AG08395 (cell line): ENCODE results near the gene TBXAS1.

Experiments
- DNase-seq: peaks from one replicate; pipeline ENCODE4 v3.0.0; 2012; ENCODE audit warnings: mixed read lengths, low spot score

Gene TBXAS1

DNA sequence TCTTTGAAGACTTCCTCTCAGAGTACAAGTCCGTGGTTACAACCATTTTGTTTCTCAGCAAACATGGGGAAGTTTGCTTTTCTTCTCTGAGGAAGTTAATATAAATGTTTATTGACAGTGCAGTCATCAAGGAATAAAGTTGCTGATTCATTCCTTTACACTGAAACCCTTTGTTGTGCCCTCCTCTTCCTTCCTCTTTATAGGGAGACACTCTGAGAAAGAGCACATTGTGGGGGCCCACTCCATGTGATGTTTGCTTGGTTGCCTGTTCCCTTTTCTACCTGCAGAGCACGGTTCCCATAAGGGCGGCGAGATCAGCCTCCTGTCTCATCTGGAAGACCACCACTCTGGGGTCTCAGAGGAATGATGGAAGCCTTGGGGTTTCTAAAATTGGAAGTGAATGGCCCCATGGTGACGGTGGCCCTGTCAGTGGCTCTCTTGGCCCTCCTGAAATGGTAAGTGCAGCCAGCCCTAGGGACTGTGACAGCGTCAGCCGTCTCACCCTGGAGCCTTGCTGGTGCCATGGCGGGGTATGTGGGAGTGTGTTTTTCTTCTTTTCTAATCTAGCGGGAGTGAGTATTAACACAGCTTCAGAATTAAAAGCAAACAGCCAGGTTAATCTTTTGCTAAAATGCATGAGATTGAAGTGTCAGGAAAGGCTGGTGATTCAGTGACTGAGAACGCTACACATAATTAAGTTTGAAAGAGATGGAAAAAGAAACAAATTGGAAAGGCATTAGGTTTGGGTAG is at the start of gene TBXAS1:
TSS of gene TBXAS1 (plus strand) at position 240 of the 750 bp plus-strand sequence. CDS start at position 367, 127 bp downstream.
- DNase-seq: no peak

DNA sequence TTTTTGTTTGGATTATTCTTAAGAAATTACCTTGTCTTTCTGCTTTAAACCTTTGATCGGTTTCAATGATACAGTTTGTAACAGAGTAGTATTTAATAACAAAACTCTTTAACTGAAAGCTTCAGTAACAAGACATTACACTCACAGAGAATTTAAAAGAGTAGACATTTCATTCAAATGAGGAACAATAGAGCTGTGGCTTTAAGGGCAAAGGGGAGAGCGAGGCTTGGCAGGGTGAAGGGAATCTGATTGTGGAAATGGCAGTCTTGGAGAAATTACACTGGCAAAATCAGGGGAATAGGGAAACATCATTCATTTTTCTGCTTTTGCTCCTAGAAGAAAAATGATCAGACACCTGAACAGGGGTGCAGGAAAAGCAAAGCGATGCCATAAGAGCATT is 46.1 kb upstream of the TBXAS1 start:
- DNase-seq: no peak

DNA sequence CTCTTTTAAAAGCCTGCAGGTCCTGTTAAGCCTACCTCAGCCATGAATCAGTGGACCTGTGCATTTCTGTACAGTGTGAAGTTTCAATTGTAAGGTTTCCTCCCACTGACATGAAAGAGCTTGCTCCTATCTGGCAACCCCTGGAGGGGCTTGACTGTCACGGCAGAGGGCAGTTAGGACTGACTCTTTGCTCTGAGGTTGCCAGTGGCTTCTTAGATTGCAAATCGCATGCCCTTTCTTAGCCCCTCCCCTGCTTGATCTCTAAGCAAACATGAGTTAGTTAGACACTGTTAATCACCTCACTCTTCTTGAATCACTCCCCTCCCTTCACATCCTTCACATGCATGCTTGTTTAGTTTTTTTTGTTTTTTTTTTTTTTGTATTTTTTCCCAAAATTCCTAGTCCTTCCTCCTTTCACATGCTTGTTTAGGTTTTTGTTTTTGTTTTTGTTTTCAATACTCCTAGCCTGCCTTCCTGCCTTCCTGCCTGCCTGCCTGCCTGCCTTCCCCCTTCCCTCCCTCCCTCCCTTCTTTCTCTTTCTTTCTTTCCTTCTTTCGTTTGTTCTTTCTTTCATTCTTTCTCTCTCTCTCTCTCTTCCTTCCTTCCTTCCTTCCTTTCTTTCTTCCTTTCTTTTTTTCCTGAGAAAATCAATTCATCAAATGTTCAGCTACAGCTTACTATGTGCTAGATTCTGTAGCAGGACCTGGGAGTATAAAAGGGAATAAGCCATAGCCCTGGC is 45.2 kb upstream of the TBXAS1 start:
- no peak for DNase-seq

DNA sequence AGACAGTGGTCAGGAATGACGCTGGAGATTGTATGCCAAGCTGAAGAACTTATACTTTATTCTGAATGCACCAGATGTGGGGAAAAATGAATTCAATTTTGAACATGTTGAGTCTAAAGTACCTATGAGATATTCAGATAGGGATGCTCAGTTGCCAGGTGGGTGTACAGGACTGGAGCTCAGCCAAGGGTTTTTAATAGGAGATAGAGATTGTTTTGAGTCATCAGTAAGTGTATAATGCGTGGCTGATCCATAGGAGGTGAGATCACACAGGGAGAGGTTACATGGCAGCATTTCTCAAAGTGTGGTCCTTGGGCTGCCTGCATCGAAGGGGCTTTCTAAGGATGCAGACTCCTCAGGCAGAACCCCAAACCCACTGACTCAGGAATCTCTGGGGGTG is 44.4 kb upstream of the TBXAS1 start:
- no peak for DNase-seq

DNA sequence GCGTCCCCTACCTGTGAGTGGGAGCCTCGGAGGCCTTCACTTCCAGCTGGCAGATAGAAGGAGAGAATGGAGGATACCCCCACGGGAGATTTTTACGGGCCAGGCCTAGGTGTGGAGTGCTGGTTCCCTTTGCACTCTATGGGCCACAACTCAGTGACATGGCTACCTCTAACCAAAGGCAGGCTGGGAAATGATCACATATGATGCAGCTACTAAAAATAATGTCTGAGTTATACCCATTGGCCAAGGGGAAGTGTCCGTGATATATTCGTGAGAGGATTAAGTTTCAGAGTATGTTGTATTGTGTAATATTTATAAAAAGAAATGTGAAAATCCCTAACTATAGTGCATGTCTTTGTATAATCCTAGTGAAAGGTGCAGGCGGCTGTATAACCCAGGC is 37.7 kb upstream of the TBXAS1 start:
- no peak for DNase-seq

DNA sequence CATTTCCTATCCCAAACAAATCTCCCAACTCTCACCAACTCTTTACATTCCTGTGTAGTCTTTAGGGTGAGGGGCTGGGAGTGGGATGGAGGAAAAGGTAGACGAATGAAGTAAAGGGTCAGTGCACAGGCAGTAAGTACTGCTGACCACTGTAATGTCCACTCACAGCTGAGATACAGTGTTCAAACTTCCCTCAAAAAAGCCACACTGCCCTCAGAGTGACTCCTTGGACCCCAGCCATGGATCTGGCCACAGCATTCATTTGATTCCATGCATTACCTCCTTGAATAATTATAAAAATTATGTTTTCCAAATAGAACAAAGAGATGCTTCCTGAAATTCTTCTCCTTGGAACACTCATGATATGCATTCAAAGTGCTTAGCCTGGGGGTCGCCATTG is 31.5 kb upstream of the TBXAS1 start:
- no peak for DNase-seq

DNA sequence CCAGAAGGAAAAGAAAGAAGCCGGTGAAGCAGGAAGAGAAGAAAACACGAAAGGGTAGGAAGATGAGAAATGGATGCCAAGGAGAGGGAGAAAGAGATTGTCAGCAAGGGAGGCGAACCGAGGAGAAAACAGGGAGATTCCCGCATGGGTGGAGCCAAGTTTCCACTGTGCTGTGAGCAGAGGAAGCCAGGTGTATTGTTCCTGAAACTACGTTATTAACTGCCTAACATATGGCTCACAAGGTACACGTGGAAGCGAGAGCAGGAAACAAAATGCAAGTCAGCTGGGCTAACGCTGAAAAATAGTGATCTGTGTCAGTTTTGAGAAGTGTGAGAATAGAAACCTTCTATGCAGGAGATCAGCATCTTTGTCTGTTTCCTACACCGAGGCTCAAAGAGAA is 30.8 kb upstream of the TBXAS1 start:
- no peak for DNase-seq

DNA sequence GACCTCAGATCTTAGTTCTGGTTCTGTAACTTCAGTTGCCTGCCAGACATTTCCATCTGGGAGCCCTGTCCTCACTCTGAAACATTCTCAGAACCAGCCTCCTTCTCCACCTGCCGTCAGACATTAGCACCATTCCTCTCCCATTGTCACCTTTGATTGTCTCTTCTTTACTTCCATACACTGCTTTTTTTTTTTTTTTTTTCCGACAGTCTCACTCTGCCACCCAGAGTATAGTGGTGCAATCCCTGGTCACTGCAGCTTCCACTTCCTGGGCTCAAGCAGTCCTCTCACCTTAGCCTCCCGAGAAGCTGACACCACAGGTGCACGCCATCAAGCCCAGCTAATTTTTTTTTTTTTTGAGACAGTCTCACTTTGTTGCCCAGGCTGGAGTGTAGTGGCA is 30.2 kb upstream of the TBXAS1 start:
- no peak for DNase-seq

DNA sequence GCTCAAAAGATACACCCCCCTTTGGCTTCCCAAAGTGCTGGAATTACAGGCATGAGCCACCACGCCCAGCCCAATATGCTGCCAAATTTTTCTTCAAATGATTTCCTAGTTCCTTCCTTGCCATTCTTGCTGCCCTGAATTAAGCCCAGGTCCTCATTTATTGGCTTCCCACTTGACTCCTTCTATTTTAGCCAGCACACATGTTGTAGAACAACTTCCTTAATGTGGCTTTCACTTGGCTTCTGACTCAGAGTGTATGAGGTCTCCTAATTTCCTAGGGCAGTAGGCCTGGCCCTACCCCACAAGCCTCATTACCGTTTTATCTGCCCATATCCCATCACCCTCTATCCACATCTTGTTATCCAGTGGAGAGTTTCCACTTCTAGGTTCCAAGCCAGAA is 29.5 kb upstream of the TBXAS1 start:
- DNase-seq: no peak

DNA sequence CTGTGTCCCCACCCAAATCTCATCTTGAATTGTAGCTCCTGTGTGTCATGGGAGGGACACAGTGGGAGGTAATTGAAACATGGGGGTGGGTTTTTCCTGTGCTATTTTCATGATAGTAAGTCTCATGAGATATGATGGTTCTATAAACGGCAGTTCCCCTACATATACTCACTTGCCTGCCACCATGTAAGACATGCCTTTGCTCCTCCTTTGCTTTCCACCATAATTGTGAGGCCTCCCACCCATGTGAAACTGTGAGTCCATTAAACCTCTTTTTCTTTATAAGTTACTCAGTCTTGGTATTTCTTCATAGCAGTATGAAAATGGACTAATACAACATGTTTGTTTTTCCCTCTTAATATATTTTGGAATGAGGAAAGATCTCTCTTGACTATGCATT is 24.5 kb upstream of the TBXAS1 start:
- no peak for DNase-seq

DNA sequence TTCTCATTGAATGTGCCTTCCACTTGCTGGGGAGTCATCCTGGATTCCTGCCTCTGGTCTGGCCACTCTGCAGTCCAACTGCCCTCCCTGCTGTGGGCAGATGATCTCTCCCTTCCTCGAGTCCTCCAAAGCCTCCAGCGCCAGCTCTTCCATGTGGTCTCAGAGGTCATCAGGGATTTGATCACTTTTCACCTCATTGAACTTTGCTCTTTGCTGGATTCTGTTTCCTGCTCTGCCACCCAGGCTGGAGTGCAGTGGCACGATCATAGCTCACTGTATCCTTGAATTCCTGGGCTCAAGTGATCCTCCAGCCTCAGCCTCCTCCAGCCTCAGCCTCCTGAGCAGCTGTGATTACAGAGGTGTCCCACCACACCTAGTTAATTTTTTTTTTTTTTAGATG is 22.1 kb upstream of the TBXAS1 start:
- no peak for DNase-seq

DNA sequence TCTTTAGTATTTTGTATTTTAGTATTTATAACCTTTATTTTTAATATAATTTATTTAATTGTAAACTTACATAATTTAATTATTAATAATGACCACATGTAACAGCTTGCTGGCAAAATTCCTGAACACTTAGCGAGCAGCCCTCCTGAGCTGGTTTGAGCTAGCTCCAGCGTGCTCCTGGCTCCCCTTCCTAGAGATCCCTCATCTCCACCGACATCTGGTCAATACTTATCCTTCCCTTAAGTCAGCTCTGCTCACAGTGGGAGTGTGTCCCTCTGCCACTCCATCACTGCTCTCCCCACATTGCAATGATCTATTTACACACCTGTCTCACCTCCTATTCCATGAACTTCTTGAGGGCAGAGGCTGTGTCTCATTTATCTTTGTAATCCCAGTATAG is 20.6 kb upstream of the TBXAS1 start:
- DNase-seq: no peak

DNA sequence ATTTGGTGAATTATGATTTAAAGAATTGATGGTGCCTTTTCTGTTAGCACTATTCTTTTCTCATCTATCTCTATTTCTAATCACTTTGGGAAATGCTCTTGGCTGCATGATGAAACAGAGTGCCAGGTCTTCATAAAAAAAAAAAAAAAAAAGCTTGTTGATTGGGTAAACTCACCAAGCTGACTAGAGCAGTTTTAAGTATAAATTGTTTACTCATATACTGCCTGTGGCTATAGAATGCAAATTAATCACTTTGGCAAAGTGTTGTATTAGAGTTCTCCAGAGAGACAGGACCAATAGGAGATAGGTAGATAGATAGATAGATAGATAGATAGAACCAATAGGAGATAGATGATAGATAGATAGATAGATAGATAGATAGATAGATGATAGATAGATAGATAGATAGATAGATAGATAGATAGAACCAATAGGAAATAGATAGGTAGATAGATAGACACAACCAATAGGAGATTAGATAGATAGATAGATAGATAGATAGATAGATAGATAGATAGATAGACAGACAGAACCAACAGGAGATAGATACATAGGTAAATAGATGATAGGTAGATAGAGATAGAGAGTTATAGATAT is 20.1 kb upstream of the TBXAS1 start:
- no peak for DNase-seq

DNA sequence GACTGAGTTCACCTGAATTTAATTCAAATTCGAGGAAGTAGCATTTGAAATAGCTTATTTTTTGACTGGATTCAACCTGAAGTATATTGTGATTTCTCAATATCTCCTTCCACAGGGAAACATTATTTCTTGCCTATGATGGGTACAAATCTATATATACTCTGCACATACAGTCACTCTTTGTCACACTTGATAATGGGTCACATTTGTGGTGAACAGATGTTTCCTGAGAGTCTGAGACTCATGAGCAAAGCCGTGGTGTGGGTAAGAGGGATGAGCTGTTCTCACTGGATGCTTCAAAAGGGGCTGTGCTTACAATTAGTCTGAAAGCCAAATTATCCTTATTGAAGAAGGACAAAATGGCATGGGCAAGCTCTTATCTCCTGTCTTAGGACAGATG is 18.0 kb upstream of the TBXAS1 start:
- DNase-seq: peak; percentile 52

DNA sequence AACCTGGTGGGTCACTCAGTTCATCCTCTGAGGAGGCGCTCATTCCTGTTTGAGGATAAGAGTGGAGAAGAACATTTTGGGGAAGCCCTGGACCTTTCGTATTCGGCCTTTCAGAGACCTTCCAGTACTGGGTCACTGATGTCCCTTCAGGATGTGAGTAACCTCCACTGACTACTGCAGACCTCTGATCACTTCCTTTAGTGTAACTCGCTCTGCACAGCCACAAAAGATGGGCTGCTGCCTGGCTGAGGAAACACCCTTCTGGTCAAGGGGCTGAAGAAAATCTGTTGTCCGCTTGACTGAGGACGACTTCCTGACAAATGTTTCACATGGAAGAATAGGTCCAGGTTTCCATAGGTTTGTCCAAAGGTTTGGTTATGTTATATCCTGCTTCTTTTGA is 15.9 kb upstream of the TBXAS1 start:
- DNase-seq: no peak

DNA sequence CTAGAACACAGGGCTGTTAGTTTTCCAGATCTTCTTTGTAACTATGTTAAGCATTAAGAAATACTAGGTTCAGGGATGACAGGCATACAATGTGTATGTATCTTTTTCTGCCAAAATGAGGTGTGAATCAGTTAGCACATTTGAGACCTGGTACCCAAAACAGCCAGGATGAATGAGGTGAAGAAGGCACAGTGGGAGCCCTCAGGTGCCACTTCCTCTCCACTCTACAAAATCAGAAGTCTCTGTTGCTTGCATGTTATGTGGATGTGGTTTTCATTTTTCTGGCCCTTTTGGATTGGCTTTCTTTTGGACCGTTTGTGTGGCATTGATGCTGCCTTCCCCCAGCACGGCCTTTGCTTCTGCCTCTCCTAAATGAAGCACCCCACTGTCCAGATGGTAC is 15.4 kb upstream of the TBXAS1 start:
- DNase-seq: no peak

DNA sequence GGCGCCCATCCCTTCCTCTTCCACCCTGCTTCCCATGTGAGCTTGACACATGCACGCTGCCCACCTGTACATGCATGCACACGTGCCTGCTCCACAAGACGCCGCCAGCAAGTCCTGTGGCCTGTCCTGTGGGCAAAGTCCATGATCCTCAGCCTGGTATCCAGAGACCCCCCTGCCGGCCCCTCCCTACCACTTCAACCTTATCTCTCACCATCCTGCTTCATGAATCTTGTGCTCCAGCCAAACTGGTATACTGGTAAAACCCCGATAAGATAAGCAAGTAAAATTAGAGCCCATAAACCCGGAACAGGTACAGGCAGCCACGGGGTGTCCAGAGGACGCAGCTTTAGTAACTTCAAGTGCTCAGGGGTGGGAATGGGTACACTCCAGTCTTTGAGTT is 11.8 kb upstream of the TBXAS1 start:
- no peak for DNase-seq

DNA sequence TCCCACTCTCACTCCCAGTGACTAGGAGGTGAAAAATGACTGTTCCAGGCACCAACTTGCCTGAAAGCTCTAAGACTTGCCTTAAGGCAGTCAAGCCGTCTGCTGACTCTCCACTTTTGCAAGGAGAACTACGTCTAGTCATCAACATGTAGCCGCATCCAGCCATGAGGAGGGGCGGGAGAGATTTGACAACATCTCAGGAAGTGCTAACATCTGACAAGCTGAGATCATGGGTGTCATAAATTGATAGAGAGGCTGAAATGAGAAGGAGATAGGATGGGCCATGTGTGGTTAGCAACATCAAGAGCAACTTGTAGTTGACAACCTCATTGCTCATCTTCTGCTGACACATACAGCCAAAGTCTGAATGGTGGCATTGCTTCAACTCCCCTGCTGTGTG is 9.0 kb upstream of the TBXAS1 start:
- DNase-seq: no peak

DNA sequence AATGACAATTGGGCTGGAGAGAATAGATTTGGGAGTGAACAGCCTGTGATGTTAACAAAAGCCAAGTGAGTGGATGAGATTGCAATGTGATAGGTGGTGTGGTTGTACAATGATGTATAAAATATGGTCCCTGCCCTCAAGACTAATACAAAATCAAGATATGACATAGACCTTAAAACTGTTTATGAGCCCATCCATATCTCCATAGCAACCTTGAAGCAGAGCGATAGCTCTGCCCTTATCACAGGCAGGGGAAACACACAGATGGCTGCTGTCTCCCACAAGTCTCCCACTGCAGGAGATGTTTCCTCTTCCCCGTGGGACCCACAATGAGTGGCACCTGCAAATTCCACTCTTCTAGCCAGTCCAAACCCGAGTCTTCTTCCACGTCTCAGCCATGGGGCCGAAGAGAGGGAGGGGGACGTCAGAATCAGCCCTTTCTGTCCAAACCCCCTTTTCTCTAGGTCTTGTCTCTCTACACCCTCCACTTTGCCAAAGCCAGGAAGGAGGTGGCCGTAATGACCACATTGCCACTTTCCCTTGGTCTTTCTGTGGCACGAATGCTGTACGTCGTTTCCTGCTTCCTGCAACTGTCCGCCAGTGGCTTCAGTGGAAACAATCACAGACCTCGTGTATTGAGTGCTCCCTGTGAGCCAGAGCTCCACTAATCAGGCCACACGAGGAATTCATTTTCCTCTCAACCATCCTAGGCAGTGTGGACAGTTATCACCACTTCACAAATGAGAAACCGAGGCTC is 7.5 kb upstream of the TBXAS1 start:
- no peak for DNase-seq

DNA sequence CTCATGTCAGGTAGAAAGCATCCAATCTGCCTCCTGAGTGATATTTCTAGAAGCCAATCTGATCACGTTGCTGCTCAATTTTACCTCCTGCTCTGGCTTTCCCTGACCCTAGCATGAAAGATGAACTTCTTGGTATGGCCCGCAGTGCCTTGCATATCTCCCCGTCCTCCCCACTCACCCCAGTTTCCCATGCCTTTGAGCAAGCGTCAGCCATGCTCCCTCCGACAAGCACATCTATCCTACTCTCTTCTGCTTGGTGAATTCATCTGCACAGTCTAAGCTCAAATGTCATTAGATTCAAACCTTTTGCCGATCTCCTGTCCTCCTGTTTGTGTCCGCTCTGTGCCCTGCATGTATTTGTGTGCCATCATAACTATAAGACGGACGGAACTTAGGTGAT is 6.2 kb upstream of the TBXAS1 start:
- no peak for DNase-seq

DNA sequence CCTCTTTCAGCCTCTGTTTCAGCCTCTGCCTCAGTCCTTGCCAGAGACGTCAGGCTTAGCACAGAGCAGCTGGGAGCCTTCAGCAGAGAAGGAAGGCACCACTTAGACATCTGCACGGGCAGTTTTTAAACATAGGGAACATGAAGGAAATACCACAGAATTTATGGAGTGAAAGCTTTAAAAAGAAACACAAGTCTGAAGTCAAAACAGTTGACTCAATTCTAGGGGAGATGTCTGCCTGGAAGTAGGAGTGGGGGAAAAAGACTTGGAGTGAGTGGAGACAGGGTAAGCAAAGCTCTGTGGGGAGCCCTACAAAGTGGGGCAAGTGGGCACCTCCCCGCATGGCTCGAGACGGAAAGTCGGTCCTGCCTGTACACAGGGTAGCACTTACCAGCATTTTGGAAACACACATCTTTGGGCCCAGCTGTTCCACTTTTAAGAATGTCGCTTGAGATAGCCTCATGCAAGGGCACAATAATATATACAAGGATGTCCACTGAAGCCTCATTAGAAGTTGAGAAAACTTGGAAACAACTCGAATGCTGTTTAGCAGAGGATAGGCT is 5.0 kb upstream of the TBXAS1 start:
- peak; percentile 17 for DNase-seq

DNA sequence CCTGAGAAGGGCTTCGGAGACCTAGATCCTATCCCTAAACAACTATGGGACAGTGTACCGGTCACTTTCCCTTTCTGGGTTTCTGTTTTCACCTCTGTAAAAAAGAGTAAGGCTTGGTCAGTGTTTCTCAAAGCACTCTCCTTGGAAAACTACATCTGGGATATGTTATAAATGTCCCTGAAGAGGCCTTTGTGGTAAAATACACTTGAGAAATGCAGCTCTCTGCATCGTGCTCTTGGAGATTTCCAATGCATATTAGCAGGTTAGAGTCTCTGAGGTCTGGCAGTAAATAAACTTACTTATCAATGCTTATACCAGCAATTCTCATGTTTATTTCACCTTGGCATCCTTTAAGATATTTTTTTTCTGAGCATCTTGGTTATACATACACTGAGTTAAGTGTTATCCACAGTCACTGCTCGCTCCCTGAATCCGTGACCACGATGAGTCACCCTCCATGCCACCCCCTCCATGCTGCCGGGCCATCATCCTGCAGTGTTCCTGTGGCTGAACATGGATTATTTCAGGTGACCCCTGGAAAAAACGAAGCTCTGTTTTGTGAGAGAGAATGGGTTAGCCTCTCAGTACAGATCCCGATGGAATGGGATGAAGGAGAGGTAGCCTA is 3.3 kb upstream of the TBXAS1 start:
- peak; percentile 72 for DNase-seq
